ENCODE measurements around the gene PABPC1L2A.
"Not testable (repeated sequence)": the region's sequence is repeated elsewhere in the genome, so short reads cannot be mapped to it uniquely, and the experiment has no call there.

The PABPC1L2A gene

DNA sequence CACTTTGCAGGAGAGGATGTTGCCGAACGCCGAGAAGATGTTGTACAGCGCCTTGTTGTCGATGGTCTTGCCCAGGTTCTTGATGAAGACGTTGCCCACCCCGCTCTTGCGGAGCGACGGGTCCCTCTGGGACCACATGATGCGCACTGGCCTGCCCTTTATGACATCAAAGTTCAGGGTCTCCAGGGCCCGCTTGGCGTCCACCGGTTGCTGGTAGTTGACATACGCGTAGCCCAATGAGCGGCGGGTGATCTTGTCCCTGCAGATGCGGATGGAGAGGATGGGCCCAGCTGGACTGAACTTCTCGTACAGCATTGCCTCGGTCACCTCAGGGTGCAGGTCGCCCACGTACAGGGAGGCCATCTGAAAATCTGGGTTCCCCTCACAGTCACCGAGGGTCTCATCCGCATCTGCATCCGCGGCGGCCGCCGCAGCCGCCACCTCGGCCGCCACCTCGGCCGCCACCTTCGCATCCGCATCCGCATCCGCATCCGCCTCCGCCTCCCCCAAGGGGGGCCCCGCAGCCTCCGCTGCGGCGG is at the start of gene PABPC1L2A:
Gene PABPC1L2A, minus strand, starts transcription at position 489 of the 539 bp plus-strand sequence. Its CDS starts 126 bp downstream, at position 363.
- DNase-seq = not testable (repeated sequence)

DNA sequence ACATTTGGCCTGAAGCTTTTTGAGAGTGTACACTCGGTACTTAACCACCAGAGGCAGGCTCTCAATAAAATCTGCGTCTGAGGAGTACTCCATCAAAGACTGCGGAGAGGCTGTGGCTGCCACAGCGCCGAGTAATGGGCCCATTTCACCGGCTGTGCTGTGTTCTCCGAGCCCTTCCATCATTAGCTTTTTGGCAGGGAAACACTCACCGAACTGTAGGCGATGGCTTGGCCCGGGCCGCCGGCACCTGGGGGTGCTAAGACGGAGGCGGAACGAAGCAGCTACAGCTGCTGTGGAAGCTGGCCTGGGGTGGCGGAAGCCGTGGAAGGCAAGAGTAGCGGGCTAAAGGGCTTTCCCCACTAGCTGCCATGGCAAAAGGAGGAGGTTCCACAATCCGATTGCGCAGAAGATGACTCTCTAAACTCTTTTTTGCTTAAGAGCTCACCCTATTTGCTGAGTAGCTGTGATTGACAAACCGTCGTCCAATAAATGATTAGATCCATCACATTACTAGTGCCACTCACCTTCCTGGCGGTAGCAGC is 48.5 kb upstream of the PABPC1L2A start:
- DNase-seq = peak; percentile 45

DNA sequence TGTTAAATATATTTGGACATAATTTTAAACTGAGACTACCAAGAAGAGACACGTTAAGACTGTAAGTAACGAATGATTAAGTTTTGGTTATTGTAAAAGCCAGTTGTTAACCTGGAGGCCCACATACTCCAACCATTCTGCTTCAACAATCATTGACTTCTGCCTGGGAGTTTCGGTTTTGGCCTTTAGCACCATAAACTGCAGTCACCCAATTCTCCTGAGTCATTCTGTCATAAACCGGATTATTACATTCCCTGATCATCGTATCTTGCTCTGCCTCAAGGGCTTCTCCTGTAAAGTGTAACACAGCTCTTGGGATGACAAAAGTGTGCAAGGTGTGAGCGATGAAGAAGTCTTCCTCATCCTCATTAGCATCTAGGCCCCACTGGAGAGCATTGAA is 46.9 kb upstream of the PABPC1L2A start:
- DNase-seq = no peak

DNA sequence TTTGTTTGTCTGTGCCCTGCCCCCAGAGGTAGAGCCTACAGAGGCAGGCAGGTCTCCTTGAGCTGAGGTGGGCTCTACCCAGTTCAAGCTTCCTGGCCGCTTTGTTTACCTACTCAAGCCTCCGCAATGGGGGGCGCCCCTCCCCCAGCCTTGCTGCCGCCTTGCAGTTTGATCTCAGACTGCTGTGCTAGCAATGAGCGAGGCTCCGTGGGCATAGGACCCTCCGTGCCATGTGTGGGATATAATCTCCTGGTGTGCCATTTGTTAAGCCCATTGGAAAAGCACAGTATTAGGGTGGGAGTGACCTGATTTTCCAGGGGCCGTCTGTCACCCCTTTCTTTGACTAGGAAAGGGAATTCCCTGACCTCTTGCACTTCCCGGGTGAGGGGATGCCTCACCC is 20.2 kb upstream of the PABPC1L2A start:
- DNase-seq = not testable (repeated sequence)

DNA sequence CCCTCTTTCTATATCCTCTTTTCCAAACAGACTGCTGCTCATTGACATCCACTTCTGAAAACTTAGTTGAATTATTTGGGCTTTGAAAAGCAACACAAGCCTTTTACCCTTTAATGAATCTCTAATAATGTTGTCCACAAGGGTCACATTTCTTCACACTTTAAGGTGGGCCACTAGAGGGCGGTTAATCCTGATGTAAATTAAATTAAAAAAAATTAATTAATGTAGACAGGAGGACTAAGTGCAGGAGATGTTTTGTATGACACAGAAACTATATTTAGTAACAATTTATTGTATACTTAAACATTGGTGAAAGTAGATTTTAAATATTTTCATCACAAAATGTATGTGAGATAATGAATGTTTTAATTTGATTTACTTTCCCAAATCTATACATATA is 7.5 kb upstream of the PABPC1L2A start:
- not testable (repeated sequence) for DNase-seq

DNA sequence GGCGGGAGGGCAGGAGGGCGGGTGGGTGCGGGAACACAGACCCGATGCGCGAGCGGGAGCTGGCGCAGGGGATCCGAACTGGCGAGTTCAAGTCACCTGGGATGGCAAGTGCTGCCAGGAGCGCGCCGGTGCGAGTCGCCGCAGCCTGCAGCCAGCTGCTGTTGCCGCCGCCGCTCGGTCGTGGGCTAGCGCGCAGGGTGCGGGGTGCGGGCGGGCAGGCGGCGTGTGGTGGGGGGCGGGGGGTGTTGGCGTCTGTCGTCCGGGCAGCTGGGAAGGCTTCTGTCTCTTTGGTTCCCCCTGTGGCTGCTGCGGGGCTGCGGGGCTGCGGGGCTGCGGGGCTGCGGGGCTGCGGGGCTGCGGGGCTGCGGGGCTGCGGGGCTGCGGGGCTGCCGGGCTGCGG is 572 bp upstream of the PABPC1L2A start:
- DNase-seq = not testable (repeated sequence)

DNA sequence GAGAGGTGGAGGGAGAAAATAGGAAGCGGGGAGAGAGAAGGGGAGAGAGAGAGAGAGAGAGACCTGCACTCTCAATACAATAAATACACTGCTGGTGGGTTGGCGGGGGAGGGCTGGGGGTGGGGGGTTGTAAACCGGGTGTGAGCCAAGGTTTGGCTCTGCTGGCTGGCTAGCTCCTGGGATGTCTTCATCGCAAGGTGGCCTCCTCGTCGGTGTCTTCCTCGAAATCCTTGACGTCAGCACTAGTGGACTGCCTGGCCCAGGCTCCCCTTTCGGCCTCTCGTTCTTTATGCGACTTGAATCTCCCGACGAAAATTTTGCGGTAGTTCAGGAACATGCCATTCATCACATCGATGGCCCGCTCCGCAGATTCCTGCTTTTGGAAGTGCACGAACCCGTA is 715 bp downstream of the PABPC1L2A start:
- not testable (repeated sequence) for DNase-seq

DNA sequence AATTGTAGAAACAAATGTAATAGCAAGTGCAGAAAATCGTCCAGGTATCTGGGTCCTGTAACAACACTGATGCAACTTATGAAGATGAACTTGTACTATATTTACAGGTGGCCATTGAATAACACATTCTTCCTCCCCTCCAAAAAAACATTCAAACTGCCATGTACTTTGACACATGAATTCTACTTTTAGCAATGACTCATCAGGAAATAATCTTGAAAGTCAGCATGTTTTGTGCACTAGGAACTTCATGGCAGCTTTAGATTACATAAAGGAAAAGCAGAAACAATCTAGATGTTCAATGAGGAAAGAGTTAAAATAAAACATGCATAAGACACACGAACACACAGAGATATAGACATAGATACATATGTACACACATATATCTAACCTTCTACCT is 2.5 kb downstream of the PABPC1L2A start:
- DNase-seq = no peak

DNA sequence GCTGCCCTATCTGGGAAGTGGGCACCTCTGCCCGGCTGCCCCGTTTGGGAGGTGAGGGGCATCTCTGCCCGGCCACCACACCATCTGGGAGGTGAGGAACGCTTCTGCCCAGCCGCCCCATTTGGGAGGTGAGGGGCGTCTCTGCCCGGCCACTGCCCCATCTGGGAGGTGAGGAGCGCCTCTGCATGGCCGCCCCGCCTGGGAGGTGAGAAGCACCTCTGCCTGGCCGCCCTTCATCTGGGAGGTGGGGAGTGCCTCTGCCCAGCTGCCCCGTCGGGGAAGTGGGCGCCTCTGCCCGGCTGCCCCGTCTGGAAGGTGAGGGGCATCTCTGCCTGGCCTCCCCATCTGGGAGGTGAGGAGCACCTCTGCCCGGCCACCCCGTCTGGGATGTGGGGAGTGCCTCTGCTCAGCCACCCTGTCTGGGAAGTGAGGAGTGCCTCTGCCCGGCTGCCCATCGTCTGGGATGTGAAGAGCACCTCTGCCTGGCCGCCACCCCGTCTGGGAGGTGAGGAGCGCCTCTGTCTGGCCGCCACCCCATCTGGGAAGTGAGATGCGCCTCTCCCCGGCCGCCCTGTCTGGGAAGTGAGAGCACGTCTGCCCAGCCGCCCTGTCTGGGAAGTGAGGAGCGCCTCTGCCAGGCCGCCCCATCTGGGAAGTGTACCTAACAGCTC is 9.8 kb downstream of the PABPC1L2A start:
- no peak for DNase-seq

DNA sequence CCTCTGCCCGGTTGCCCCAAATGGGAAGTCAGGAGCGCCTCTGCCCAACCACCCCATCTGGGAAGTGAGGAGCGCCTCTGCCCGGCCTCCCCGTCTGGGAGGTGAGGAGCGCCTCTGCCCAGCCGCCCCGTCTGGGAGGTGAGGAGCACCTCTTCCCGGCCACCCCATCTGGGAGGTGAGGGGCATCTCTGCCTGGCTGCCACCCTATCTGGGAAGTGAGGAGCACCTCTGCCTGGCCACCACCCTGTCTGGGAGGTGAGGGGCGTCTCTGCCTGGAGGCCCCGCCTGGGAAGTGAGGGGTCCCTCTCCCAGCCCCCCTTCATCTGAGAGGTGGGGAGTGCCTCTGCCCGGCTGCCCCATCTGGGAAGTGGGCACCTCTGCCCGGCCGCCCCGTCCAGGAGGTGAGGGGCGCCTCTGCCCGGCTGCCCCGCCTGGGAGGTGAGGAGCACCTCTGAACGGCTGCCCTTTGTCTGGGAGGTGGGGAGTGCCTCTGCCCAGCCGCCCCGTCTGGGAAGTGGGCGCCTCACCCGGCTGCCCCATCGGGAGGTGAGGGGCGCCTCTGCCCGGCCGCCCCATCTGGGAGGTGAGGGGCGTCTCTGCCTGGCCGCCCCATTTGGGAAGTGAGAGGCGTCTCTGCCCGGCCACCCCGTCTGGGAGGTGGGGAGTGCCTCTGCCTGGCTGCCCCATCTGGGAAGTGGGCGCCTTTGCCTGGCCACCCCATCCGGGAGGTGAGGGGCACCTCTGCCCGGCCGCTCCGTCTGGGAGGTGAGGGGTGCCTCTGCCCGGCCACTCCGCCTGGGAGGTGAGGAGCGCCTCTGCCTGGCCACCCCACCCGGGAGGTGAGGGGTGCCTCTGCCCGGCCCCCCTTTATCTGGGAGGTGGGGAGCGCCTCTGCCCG is 10.6 kb downstream of the PABPC1L2A start:
- no peak for DNase-seq

DNA sequence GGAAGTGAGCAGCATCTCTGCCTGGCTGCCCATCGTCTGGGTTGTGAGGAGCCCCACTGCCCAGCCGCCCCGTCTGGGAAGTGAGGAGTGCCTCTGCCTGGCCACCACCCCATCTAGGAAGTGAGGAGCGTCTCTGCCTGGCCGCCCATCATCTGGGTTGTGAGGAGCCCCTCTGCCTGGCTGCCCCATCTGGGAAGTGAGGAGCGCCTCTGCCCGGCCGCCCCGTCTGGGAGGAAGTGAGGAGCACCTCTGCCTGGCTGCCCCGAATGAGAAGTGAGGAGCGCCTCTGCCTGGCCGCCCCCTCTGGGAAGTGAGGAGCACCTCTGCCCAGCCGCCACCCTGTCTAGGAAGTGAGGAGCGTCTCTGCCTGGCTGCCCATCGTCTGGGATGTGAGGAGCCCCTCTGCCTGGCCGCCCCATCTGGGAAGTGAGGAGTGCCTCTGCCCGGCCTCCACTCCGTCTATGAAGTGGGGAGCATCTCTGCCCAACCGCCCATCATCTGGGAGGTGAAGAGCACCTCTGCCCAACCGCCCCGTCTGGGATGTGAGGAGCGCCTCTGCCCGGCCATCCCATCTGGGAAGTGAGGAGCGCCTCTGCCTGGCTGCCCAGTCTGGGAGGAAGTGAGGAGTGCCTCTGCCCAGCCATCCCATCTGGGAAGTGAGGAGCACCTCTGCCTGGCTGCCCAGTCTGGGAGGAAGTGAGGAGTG is 11.4 kb downstream of the PABPC1L2A start:
- not testable (repeated sequence) for DNase-seq

DNA sequence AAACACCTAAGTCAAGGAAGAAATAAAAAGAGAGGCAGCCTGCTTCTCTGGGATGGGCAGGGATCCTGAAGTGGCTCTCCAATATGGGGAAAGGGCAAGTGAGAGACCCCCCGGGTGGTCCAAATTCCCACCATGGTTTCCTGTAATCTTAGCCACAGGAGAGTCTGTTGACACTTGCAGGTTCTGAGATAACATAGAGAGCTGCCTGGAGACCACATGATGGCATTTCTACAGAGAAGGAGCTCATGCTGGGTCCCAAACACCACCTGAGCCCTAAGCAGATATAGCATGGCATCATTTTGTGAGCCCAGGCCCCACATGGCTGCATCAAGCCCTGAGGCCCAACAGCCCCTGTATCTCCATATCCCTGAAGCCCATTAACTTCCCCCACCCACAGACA is 50.4 kb downstream of the PABPC1L2A start:
- DNase-seq = no peak
